ENCODE results near the gene DYRK2.

GRCh38 chr12:67637718-67638117, 10.8 kb upstream of the DYRK2 start:
- TF ChIP-seq YY1 (IDR thresholded peaks at IDR 0.05) (no peak), MAX (IDR thresholded peaks at IDR 0.05) (no peak), RAD21 (IDR thresholded peaks at IDR 0.05) (no peak), CTCF (IDR thresholded peaks at IDR 0.05; ENCODE audit: low read depth, low read length, missing input control) (no peak), EGR1 (IDR thresholded peaks at IDR 0.05; ENCODE audit: low read depth in 2 of 2) (no peak)

Data from liver (tissue), 3 donors.